HepG2 (cell line): ENCODE measurements around the gene TBL3. TPM values are rescaled to one million over a fixed set of nuclear protein-coding genes. Genes with fewer than 3 reads are reported as not detected.

Source experiments
- ATAC-seq: fragments of 200-7000 bp; cut with Tn5 transposase; 3 replicates; pipeline ENCODE4 v1.9.1; 2020; ENCODE audit warnings: mild to moderate bottlenecking, moderate library complexity
- BruUV-seq: library from RNA; stranded (reverse); fragments of 400-500 nt; replicated peaks from 2 replicates; lab custom pipeline; 2021; lab: Mats Ljungman, UMichigan
- CTCF ChIA-PET: fragments of 300-600 bp; formaldehyde crosslinking; extraction: SDS; loops from one replicate; lab custom pipeline; 2021; ENCODE audit warnings: low total read pairs, inconsistent platforms, low intra/inter-chr PET ratio; lab: Yijun Ruan, JAX
- POLR2A ChIA-PET: fragments of 350-600 bp; sonication (Branson Sonifier 250); formaldehyde crosslinking; loops from one replicate; lab custom pipeline; 2020; ENCODE audit warnings: antibody characterized with exemption, inconsistent platforms; lab: Yijun Ruan, JAX
- DNase-seq: peaks from one replicate; pipeline ENCODE4 v3.0.0-alpha.2; 2015; ENCODE audit warnings: low spot score
- FAIRE-seq: peaks from 3 replicates; lab custom pipeline; 2011; peaks lifted over from hg19 to GRCh38; lab: Jason Lieb, UNC
- H2AFZ ChIP-seq: one replicate; pipeline ENCODE4 v1.6.1; 2011; ENCODE audit warnings: low read length, inconsistent platforms
- H3K27ac ChIP-seq: fragments of 300-600 bp; 3 replicates; pipeline ENCODE4 v1.8.0; 2011; ENCODE audit warnings: mixed run types, mild to moderate bottlenecking, mixed read lengths, low read length, inconsistent platforms; ENCODE audit not compliant: insufficient read depth; ENCODE audit errors: extremely low read length
- H3K27me3 ChIP-seq, 2 experiments: fragments of 200-600 bp in 1 of 2; 2 replicates in 1 of 2; 3 replicates in 1 of 2; pipeline versions ENCODE4 v1.6.0 to v1.8.0; 2011; ENCODE audit warnings: low read length in 2 of 2, mild to moderate bottlenecking in 2 of 2, moderate library complexity in 2 of 2, inconsistent platforms in 1 of 2; ENCODE audit not compliant: insufficient read depth in 2 of 2, control insufficient read depth in 1 of 2
- H3K36me3 ChIP-seq, 2 experiments: fragments of 200-600 bp in 1 of 2; replicated peaks in 1 of 2; 2 replicates in 1 of 2; 3 replicates in 1 of 2; pipeline versions ENCODE4 v1.5.1 to v1.8.0; 2011; ENCODE audit warnings: low read length in 2 of 2, inconsistent platforms in 1 of 2; ENCODE audit not compliant: insufficient read depth in 2 of 2, control insufficient read depth in 1 of 2
- H3K4me1 ChIP-seq: 2 replicates; pipeline ENCODE4 v1.5.1; 2012; ENCODE audit warnings: low read length, inconsistent platforms; ENCODE audit not compliant: insufficient read depth
- H3K4me2 ChIP-seq: 2 replicates; pipeline ENCODE4 v1.6.0; 2011; ENCODE audit warnings: low read depth, low read length, inconsistent platforms
- H3K4me3 ChIP-seq, 3 experiments: fragments of 200-600 bp in 1 of 3; sonication (generic), shearing (Covaris generic) in 1 of 3; replicated peaks in 1 of 3; 2 replicates each; pipeline ENCODE4 v1.5.1; 2011 to 2016; ENCODE audit warnings: low read length in 3 of 3, inconsistent platforms in 2 of 3, low read depth in 2 of 3, mild to moderate bottlenecking in 2 of 3, control low read depth in 1 of 3, mixed read lengths in 1 of 3; ENCODE audit not compliant: insufficient read depth in 1 of 3
- H3K79me2 ChIP-seq: one replicate; pipeline ENCODE4 v1.6.1; 2011; ENCODE audit warnings: low read length, inconsistent platforms; ENCODE audit not compliant: insufficient read depth
- H3K9ac ChIP-seq: 2 replicates; pipeline ENCODE4 v1.6.0; 2011; ENCODE audit warnings: mild to moderate bottlenecking, low read depth, low read length, inconsistent platforms; ENCODE audit not compliant: insufficient read depth
- H3K9me3 ChIP-seq: 2 replicates; pipeline ENCODE4 v1.5.1; 2012; ENCODE audit warnings: mild to moderate bottlenecking, low read length
- H4K20me1 ChIP-seq: 2 replicates; pipeline ENCODE4 v1.6.0; 2011; ENCODE audit warnings: inconsistent platforms, mild to moderate bottlenecking, low read length, moderate library complexity; ENCODE audit not compliant: insufficient read depth
- AGO2 ChIP-seq: fragments of 200-400 bp; formaldehyde crosslinking; optimal IDR thresholded peaks from 2 replicates; pipeline ENCODE3; 2017; ENCODE audit warnings: mild to moderate bottlenecking, low read depth, low read length, moderate library complexity
- HINFP ChIP-seq: sonication (generic); formaldehyde crosslinking; IDR thresholded peaks from 2 replicates; pipeline ENCODE4 v1.4.0; 2020; ENCODE audit warnings: low read depth, mild to moderate bottlenecking, missing genetic modification reagents
- HNF1B ChIP-seq: sonication (generic); formaldehyde crosslinking; IDR thresholded peaks from 2 replicates; pipeline ENCODE4 v1.5.1; 2020; ENCODE audit warnings: mild to moderate bottlenecking, moderate library complexity, missing genetic modification reagents
- MBD4 ChIP-seq: IDR thresholded peaks from 2 replicates; pipeline ENCODE4 v1.6.1; 2012; ENCODE audit warnings: low read length, inconsistent platforms, borderline replicate concordance
- NFKB2 ChIP-seq: sonication (generic); formaldehyde crosslinking; IDR thresholded peaks from 2 replicates; pipeline ENCODE4 v1.4.0; 2020; ENCODE audit warnings: missing genetic modification reagents, borderline replicate concordance
- RBAK ChIP-seq: sonication (generic); formaldehyde crosslinking; IDR thresholded peaks from 2 replicates; pipeline ENCODE4 v1.5.1; 2020; ENCODE audit warnings: mild to moderate bottlenecking, missing genetic modification reagents
- ZNF10 ChIP-seq: sonication (generic); formaldehyde crosslinking; IDR thresholded peaks from 2 replicates; pipeline ENCODE4 v1.4.0; 2020; ENCODE audit warnings: mild to moderate bottlenecking, low read depth, missing genetic modification reagents, borderline replicate concordance
- ZNF253 ChIP-seq: sonication (generic); formaldehyde crosslinking; IDR thresholded peaks from 2 replicates; pipeline ENCODE4 v1.8.0; 2022; ENCODE audit warnings: mild to moderate bottlenecking, missing genetic modification reagents, borderline replicate concordance
- ZSCAN12 ChIP-seq: sonication (generic); formaldehyde crosslinking; IDR thresholded peaks from 2 replicates; pipeline ENCODE4 v1.9.0; 2021; ENCODE audit warnings: mild to moderate bottlenecking, missing genetic modification reagents
- ZSCAN9 ChIP-seq: IDR thresholded peaks from 2 replicates; pipeline ENCODE4 v1.6.1; 2016; ENCODE audit warnings: borderline replicate concordance
- WGBS: methylation state at CpG from one replicate; pipeline ENCODE4 v1.1.6; 2017; ENCODE audit warnings: low lambda C conversion rate; 5-methylcytosine and 5-hydroxymethylcytosine counted together
- in situ Hi-C: cut with HindIII; loops from 2 replicates; pipeline ENCODE4 v1.10.0; 2017; ENCODE audit warnings: low pct_unique_long_range_greater_than_20kb; ENCODE audit not compliant: extremely low pct_ligation_motif_present
- intact Hi-C: fragments of 100-400 bp; cut with micrococcal nuclease; formaldehyde crosslinking; loops from one replicate; pipeline ENCODE4 v1.10.0; 2022; ENCODE audit not compliant: unreplicated experiment
- polyA plus RNA-seq, 8 experiments: library from polyadenylated mRNA; depleted of rRNA in 3 of 8; stranded (reverse) in 7 of 8; unstranded in 1 of 8; fragments of >200 nt; fragmentation: Illumina TruSeq in 4 of 8; extraction: Trizol in 4 of 8; gene quantifications; 2 replicates each; pipeline versions ENCODE4 v1.2.1 to v1.2.3, GENCODE V29; 2011 to 2016; ENCODE audit warnings: low read depth in 4 of 8, missing spikeins in 1 of 8, mixed read lengths in 1 of 8; ENCODE audit not compliant: insufficient read depth in 1 of 8
- total RNA-seq, 5 experiments: library from RNA; depleted of rRNA; stranded (reverse); fragments of >200 nt; fragmentation: Illumina TruSeq; extraction: Trizol; gene quantifications; 2 replicates each; pipeline ENCODE4 v1.2.3, GENCODE V29; 2016; ENCODE audit warnings: low read depth in 1 of 5
- TF ChIP-seq, protein P1 (sequence below): IDR thresholded peaks from 2 replicates; pipeline ENCODE4 v1.6.1; 2012; ENCODE audit warnings: low read length, improper control_type of control experiment

Gene TBL3
- total and polyA plus RNA-seq, 2 of the 13 experiments (the other 11 are each of a cell fraction or from before 2014, with no cell fraction given) = 16.8 to 38.0 TPM

DNA sequence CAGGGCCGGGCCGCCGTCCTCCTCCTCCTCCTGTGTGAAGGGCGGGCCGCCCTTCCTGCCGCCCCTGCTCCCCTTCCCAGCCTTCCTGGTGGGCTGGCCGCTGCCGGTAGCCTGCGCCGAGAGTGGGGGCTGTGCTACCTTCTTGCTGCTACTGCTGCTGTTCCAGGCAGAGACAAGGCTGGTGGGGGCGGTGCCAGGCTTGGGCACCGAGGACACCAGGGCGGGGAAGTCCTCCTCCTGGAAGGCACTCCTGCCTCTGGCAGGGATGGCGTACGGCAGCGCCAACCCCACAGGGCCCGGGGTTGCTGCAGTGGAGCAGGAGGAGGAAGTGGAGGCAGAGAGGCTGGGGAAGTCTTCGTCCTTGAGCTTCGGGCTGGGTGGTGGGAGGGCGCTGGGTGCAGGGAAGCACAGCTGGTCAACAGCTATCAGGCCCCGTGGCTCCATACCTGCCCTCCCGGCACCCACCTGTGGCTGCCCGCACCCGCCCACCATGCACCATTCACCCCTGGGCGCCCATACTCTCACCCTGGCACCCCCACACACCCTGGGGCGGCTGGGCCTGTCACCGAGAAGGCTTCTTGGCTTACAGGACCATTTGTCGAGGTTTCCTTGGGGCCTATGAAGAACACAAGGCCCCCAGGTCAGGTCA lies 28.1 kb downstream of the TBL3 start:
- Histone ChIP-seq H3K4me1 (peaks cover 11% of the 10 kb centered on the region), H3K4me2 (no peak overlapping the region), H3K9ac (no peak overlapping the region), H3K27ac (no peak overlapping the region), H3K27me3 (no peaks in the 10 kb centered on the region), H3K79me2 (peaks cover 4% of the 10 kb centered on the region), H3K9me3 (no peaks in the 10 kb centered on the region), H3K4me3 (no peak overlapping the region), H2AFZ (no peak overlapping the region), H4K20me1 (peaks cover 5% of the 10 kb centered on the region; the same call in 1 of the 2 replicates), H3K36me3 (peaks cover 29 to 45% of the 10 kb centered on the region in 2 experiments)
- ChIA-PET POLR2A (interaction anchor here (1.3 kb wide), 1 partner anchor 9 kb away, joined by 3 read pairs; no protein-coding TSS in a partner anchor), CTCF (no interaction called here)
- FAIRE-seq (no peak), ATAC-seq (no peak), DNase-seq (no peak)
- 96% methylated on average over 15 of the region's 28 CpGs for WGBS
- BruUV-seq = no TSS peak
- in situ Hi-C loops = no loop called here
- intact Hi-C loops = no loop called here
- TF ChIP-seq HINFP (CRISPR knock-in tag) (no peak), AGO2 (peak; percentile 31)

DNA sequence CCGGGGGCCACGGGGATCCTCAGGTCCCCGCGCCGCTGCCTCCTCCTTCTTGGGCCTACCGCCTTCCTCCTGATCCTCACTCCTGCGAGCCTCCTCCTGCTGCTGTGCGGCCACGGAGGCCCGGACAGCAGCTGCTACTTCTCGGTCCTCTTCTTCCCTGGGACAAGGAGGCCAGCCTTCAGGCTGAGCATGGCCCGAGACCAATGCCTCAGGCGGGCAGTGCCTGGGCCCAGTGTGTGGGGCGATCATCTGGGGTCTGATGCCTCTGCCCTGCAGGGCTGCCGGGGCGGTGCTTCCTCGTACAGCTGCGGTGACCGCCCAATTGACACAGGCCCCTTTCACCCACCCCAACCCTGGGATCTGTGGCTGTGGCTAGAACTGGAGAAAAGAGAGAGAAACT lies 29.2 kb downstream of the TBL3 start:
- POLR2A ChIA-PET = no interaction called here
- no peak for TF ChIP-seq ZNF253 (CRISPR knock-in tag)
- TF ChIP-seq NFKB2 (CRISPR knock-in tag) = no peak
- no peak for TF ChIP-seq HNF1B (CRISPR knock-in tag)
- TF ChIP-seq ZSCAN9 (CRISPR knock-in tag) = no peak
- no peak for TF ChIP-seq MBD4
- no peak for TF ChIP-seq ZNF10 (CRISPR knock-in tag)
- TF ChIP-seq RBAK = no peak
- TF ChIP-seq ZSCAN12 (CRISPR knock-in tag) = no peak
- TF ChIP-seq, protein P1, sequence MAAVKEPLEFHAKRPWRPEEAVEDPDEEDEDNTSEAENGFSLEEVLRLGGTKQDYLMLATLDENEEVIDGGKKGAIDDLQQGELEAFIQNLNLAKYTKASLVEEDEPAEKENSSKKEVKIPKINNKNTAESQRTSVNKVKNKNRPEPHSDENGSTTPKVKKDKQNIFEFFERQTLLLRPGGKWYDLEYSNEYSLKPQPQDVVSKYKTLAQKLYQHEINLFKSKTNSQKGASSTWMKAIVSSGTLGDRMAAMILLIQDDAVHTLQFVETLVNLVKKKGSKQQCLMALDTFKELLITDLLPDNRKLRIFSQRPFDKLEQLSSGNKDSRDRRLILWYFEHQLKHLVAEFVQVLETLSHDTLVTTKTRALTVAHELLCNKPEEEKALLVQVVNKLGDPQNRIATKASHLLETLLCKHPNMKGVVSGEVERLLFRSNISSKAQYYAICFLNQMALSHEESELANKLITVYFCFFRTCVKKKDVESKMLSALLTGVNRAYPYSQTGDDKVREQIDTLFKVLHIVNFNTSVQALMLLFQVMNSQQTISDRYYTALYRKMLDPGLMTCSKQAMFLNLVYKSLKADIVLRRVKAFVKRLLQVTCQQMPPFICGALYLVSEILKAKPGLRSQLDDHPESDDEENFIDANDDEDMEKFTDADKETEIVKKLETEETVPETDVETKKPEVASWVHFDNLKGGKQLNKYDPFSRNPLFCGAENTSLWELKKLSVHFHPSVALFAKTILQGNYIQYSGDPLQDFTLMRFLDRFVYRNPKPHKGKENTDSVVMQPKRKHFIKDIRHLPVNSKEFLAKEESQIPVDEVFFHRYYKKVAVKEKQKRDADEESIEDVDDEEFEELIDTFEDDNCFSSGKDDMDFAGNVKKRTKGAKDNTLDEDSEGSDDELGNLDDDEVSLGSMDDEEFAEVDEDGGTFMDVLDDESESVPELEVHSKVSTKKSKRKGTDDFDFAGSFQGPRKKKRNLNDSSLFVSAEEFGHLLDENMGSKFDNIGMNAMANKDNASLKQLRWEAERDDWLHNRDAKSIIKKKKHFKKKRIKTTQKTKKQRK = no peak

More for the DNA sequence above, 29.2 kb downstream of the TBL3 start:
- H2AFZ ChIP-seq = no peak overlapping the region
- H3K9ac ChIP-seq = no peak overlapping the region
- in situ Hi-C loops = no loop called here
- H4K20me1 ChIP-seq = peaks cover 5% of the 10 kb centered on the region; the same call in 1 of the 2 replicates
- H3K36me3 ChIP-seq = peaks cover 29 to 45% of the 10 kb centered on the region in 2 experiments
- H3K27me3 ChIP-seq = no peaks in the 10 kb centered on the region
- BruUV-seq = no TSS peak
- 94% methylated on average over 11 of the region's 19 CpGs for WGBS
- H3K4me2 ChIP-seq = no peak overlapping the region
- no peak overlapping the region for H3K27ac ChIP-seq
- DNase-seq (no peak), ATAC-seq (no peak), FAIRE-seq (no peak)
- H3K79me2 ChIP-seq = peaks cover 12% of the 10 kb centered on the region
- H3K9me3 ChIP-seq = no peaks in the 10 kb centered on the region
- peaks cover 21% of the 10 kb centered on the region for H3K4me1 ChIP-seq
- intact Hi-C loops = no loop called here
- H3K4me3 ChIP-seq = no peak overlapping the region
- CTCF ChIA-PET = no interaction called here
